DMS 273 (cell line): ENCODE measurements around the gene PLEKHH2.

Experiments used
- DNase-seq: peaks from one replicate; lab custom pipeline; 2025; ENCODE audit not compliant: unreplicated experiment; lab: John Stamatoyannopoulos, UW

The PLEKHH2 gene

GRCh38 chr2:43758739-43759138 lies 121.7 kb downstream of the PLEKHH2 start:
- DNase-seq = no peak

GRCh38 chr2:43759195-43759594 lies 122.1 kb downstream of the PLEKHH2 start:
- DNase-seq = no peak

GRCh38 chr2:43762286-43762685 lies 125.2 kb downstream of the PLEKHH2 start:
- no peak for DNase-seq

GRCh38 chr2:43763091-43763490 lies 126.0 kb downstream of the PLEKHH2 start:
- no peak for DNase-seq

GRCh38 chr2:43764086-43764705 lies 127.1 kb downstream of the PLEKHH2 start:
- DNase-seq = peak; percentile 79

- DNase-seq = peak; percentile 20
These were observed 128.9 kb downstream of the PLEKHH2 start for GRCh38 chr2:43766006-43766405.

GRCh38 chr2:43773876-43774613 lies 137.0 kb downstream of the PLEKHH2 start, which contains the start of gene DYNC2LI1:
Gene DYNC2LI1 (plus strand): TSS chr2:43774039. CDS start chr2:43774139, 100 bp downstream.
- DNase-seq = peak; percentile 96

GRCh38 chr2:43774617-43775016 lies 137.6 kb downstream of the PLEKHH2 start:
- no peak for DNase-seq

- no peak for DNase-seq
These were observed 139.3 kb downstream of the PLEKHH2 start for GRCh38 chr2:43776324-43776723.

GRCh38 chr2:43777306-43777926 lies 140.4 kb downstream of the PLEKHH2 start:
- no peak for DNase-seq

- DNase-seq = no peak
These were observed 141.2 kb downstream of the PLEKHH2 start for GRCh38 chr2:43778233-43778632.

- no peak for DNase-seq
These were observed 150.8 kb downstream of the PLEKHH2 start for GRCh38 chr2:43787895-43788294.

- DNase-seq = no peak
These were observed 151.6 kb downstream of the PLEKHH2 start for GRCh38 chr2:43788646-43789045.

- DNase-seq = no peak
These were observed 153.1 kb downstream of the PLEKHH2 start for GRCh38 chr2:43790147-43790546.

- no peak for DNase-seq
These were observed 154.1 kb downstream of the PLEKHH2 start for GRCh38 chr2:43791035-43791765.

GRCh38 chr2:43792653-43793052 lies 155.6 kb downstream of the PLEKHH2 start:
- DNase-seq = no peak

GRCh38 chr2:43794956-43795355 lies 157.9 kb downstream of the PLEKHH2 start:
- DNase-seq = no peak

- no peak for DNase-seq
These were observed 159.1 kb downstream of the PLEKHH2 start for GRCh38 chr2:43796206-43796605.

- peak; percentile 9 for DNase-seq
These were observed 161.2 kb downstream of the PLEKHH2 start for GRCh38 chr2:43798300-43798699.

- no peak for DNase-seq
These were observed 163.8 kb downstream of the PLEKHH2 start for GRCh38 chr2:43800894-43801293.

- no peak for DNase-seq
These were observed 165.1 kb downstream of the PLEKHH2 start for GRCh38 chr2:43802135-43802534.
